Measurements from ENCODE around the gene XPNPEP3.

Gene XPNPEP3

DNA sequence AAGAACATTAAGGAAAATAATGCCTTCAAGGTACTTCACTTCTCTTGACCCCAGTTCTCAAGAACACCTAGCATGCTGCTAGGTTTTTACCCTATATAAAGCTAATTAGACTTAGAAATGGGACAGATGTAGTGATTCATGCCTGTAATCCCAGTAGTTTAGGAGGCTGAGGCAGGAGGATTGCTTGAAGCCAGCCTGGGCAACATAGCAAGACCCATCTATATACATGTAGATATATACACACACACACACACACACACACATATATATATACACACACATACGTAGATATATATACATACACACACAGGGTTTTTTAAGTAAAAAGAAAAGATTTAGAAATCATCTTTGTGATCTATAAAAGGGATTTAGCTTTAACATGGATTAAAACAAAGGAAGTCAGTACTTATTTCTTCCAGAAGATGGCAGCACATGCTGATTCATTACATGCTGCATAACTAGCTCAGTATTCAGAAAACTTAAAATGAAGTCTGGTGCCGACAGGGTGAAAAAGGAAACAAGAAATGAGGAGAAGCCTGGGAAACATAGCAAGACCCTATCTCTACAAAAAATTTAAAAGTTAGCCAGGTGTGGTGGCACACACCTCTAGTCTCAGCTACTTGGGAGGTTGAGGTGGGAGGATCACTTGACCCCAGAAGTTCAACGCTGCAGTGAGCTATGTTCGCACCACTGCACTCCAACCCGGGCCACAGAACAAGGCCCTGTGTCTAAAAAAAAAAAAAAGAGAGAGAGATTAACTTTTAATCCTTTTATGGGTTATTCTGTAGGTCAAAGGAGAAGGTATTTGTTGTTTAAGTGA is 65.7 kb downstream of the XPNPEP3 start:
- in situ Hi-C loops (cut with MboI; ENCODE audit: low sequenced_read_pairs, unreplicated experiment), result loop anchor here (10.0 kb wide), 1 partner anchor 312 kb away; no protein-coding TSS in a partner anchor
- TF ChIP-seq, protein P1, sequence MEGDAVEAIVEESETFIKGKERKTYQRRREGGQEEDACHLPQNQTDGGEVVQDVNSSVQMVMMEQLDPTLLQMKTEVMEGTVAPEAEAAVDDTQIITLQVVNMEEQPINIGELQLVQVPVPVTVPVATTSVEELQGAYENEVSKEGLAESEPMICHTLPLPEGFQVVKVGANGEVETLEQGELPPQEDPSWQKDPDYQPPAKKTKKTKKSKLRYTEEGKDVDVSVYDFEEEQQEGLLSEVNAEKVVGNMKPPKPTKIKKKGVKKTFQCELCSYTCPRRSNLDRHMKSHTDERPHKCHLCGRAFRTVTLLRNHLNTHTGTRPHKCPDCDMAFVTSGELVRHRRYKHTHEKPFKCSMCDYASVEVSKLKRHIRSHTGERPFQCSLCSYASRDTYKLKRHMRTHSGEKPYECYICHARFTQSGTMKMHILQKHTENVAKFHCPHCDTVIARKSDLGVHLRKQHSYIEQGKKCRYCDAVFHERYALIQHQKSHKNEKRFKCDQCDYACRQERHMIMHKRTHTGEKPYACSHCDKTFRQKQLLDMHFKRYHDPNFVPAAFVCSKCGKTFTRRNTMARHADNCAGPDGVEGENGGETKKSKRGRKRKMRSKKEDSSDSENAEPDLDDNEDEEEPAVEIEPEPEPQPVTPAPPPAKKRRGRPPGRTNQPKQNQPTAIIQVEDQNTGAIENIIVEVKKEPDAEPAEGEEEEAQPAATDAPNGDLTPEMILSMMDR (IDR thresholded peaks at IDR 0.05; ENCODE audit: borderline replicate concordance, control extremely low read depth, extremely low read depth, insufficient read depth, missing control alignments), result peak; percentile 46
- DNase-seq (ENCODE audit: low spot score), result peak; percentile 56

DNA sequence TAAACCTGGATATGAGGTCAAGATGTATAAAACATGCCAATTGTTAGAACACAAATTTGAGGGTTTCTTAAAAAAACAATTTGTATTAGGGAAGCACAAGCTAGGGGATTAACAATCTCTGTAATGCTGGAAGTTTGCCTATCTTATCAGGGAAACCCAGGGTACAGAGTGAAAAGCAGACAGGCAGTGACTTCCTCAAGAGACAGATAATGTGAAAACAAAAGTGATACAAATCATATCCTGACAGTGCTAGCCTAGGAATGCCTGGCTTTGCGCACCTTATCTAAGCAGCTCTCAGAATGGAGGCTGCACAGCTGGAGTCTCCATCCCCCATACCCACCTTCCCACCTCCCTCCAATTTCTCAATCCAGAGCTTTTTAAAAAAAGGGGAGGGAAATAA is 71.7 kb downstream of the XPNPEP3 start:
- DNase-seq (ENCODE audit: low spot score), result no peak
- in situ Hi-C loops (cut with MboI; ENCODE audit: low sequenced_read_pairs, unreplicated experiment), result loop anchor here (10.0 kb wide), 1 partner anchor 306 kb away; no protein-coding TSS in a partner anchor
- TF ChIP-seq, protein P1 (IDR thresholded peaks at IDR 0.05; ENCODE audit: borderline replicate concordance, control extremely low read depth, extremely low read depth, insufficient read depth, missing control alignments), result no peak

DNA sequence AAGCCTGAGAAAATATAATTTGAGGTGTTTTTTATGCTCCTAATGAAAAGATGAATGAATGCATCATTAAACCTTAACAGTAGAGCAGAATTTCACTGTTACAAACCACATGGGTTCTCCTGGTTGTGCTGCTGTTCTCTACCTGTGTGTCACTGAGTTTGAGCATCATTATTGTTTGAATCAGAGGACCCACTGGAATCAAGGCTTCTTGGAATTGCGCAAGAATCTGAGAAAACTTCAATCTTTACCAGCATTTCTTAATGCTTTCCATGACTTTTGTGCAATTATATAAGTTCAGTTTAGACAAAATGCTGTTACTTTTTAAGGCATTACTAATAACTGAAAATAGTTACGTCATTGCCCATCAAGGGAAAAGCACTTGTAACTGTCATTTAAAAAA is 75.4 kb downstream of the XPNPEP3 start:
- TF ChIP-seq, protein P1 (IDR thresholded peaks at IDR 0.05; ENCODE audit: borderline replicate concordance, control extremely low read depth, extremely low read depth, insufficient read depth, missing control alignments), result no peak
- DNase-seq (ENCODE audit: low spot score), result no peak
- in situ Hi-C loops (cut with MboI; ENCODE audit: low sequenced_read_pairs, unreplicated experiment), result no loop called here

DNA sequence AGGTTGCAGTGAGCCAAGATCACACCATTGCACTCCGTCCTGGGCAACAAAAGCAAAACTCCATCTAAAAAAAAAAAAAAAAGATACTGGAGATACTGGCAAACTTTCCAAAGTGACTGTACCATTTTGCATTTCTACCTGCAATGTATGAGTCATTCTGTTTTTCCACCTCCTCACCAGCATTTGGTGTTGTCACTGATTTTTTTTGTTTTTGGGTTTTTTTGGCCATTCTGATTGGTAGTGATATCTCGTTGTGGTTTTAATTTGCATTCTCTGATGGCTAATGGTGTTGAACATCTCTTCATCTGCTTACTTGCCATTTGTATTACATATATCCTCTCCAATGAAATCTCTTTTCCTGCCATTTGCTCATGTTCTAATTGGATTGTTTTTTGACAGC is 82.3 kb downstream of the XPNPEP3 start:
- DNase-seq (ENCODE audit: low spot score), result no peak
- in situ Hi-C loops (cut with MboI; ENCODE audit: low sequenced_read_pairs, unreplicated experiment), result no loop called here
- TF ChIP-seq, protein P1 (IDR thresholded peaks at IDR 0.05; ENCODE audit: borderline replicate concordance, control extremely low read depth, extremely low read depth, insufficient read depth, missing control alignments), result no peak

DNA sequence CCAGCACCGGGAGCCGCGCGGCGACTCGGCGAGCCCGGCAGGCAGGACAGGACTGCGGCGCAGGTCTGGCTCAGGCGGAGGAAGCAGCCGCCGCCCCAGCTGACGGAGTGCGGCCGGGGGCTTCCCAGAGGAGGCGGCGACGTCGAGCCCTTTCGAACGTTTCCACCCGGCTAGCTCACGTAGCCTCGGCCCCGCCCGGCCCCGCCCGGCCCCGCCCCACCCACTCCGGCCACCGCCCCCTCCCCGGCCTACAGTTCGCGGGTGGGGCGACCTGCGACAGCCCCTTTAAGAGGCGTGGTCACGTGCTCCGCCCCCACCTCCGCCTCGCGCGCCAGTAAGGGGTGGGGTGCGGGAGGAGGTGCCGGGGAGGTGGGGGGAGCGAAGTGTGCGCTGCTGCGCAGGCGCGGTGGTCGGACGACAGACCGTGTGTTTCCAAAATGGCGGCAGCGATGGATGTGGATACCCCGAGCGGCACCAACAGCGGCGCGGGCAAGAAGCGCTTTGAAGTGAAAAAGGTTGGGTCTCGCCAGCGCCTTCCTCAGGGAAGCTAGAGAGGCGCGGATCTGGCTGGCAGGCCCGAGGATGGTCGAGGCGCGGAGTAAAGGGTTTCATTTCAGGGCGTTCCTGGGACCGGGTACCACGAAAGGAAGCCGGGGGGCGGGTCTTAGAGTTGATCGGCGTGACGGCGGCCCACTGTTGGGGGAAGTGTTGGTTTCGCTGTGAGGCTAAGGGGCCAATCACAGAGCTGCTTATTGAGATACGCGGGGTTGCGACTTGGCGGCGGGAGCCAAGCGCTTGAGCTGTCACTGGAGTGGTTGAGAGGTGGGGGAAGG is 94.2 kb downstream of the XPNPEP3 start, which contains the start of gene RBX1:
TSS of gene RBX1 (plus strand) at position 417 of the 833 bp plus-strand sequence. CDS start at position 438, 21 bp downstream.
- TF ChIP-seq, protein P1 (IDR thresholded peaks at IDR 0.05; ENCODE audit: borderline replicate concordance, control extremely low read depth, extremely low read depth, insufficient read depth, missing control alignments), result no peak
- DNase-seq (ENCODE audit: low spot score), result peak; percentile 97
- in situ Hi-C loops (cut with MboI; ENCODE audit: low sequenced_read_pairs, unreplicated experiment), result loop anchor here (10.0 kb wide), 1 partner anchor 134 kb away; no protein-coding TSS in a partner anchor
